ENCODE results near the gene SEMA5B. TPM values are rescaled to one million over a fixed set of nuclear protein-coding genes. Genes with fewer than 3 reads are reported as not detected.

SEMA5B gene
- total and polyA plus RNA-seq, 2 of the 4 experiments (the other 2 are of a cell fraction), result not detected

DNA sequence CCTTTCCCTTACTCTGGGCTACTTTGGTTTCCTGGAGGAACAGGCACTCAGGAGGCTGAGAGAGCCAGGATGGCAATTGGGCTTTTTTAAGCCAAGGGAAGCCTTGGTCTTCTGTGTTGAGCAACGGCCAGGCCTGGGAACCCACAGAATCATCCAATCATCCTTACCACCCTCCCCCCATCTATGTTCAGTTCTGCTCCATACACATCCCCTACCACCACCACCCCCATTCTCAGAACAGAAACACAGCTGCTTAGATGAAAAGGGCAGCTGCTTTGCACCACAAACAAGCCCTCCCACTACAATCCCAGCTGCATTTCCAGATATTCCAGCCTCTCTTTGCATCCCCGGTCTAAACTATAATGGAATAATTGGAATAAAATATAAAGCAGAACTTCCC, 21.0 kb downstream of the SEMA5B start:
- no peak overlapping the region for H4K5ac ChIP-seq (ENCODE audit: low read depth, low read length)
- H2BK120ac ChIP-seq (ENCODE audit: low read depth, low read length), result no peak overlapping the region
- H3K27ac ChIP-seq (ENCODE audit: insufficient read depth, low read length), result no peak overlapping the region
- in situ Hi-C loops (cut with MboI; ENCODE audit: low sequenced_read_pairs), result no loop called here
- H4K91ac ChIP-seq (ENCODE audit: insufficient read depth, low read depth, low read length), result no peak overlapping the region
- no peak overlapping the region for H3K56ac ChIP-seq (ENCODE audit: extremely low read depth, insufficient read depth, low read length)
- H3K4me3 ChIP-seq (ENCODE audit: insufficient read depth, low read depth, low read length), result no peak overlapping the region
- no peak overlapping the region for H2AK9ac ChIP-seq (replicated peaks; ENCODE audit: low read depth, low read length, poor library complexity)
- no peaks in the 10 kb centered on the region for H3K9me3 ChIP-seq (ENCODE audit: control insufficient read depth, insufficient read depth, low read length)
- no peak overlapping the region for H3K4me2 ChIP-seq (ENCODE audit: low read depth, low read length)
- no peak overlapping the region for H2BK5ac ChIP-seq (ENCODE audit: low read depth, low read length, poor library complexity, severe bottlenecking)
- no TSS peak for BruUV-seq (replicated peaks)
- H2AK5ac ChIP-seq (ENCODE audit: low read depth, low read length), result no peak overlapping the region
- ChIA-PET POLR2A (ENCODE audit: unreplicated experiment) (no interaction called here), CTCF (interaction anchor here (1.5 kb wide), 1 partner anchor 21 kb away, joined by 4 read pairs; the partner anchor contains the start of gene SEMA5B)
- H3K36me3 ChIP-seq (ENCODE audit: control insufficient read depth, insufficient read depth, low read length), result no peaks in the 10 kb centered on the region
- H3K18ac ChIP-seq (ENCODE audit: low read depth, low read length), result no peak overlapping the region
- no peak overlapping the region for H3K14ac ChIP-seq (replicated peaks; ENCODE audit: low read depth, low read length)
- no peak overlapping the region for H2BK20ac ChIP-seq (ENCODE audit: low read depth, low read length)
- no peaks in the 10 kb centered on the region; the same call in 1 of the 2 replicates for H4K20me1 ChIP-seq (ENCODE audit: insufficient read depth, low read length)
- no peak overlapping the region for H3K4ac ChIP-seq (ENCODE audit: low read depth, low read length)
- H3K9ac ChIP-seq (ENCODE audit: low read depth, low read length), result no peak overlapping the region
- 0% methylated on average over 1 of the region's 2 CpGs; no CpG with 5 or more reads in 1 of the 2 experiments for WGBS, 2 experiments (ENCODE audit: extremely low coverage in 2 of 2, insufficient read length in 1 of 2)
- TF ChIP-seq CHD1 (IDR thresholded peaks at IDR 0.05; ENCODE audit: low read depth, low read length) (no peak), RCOR1 (IDR thresholded peaks at IDR 0.05; ENCODE audit: insufficient replicate concordance, low read length) (no peak), MAZ (IDR thresholded peaks at IDR 0.05; ENCODE audit: borderline replicate concordance, low read depth, low read length) (no peak), POLR2A (IDR thresholded peaks at IDR 0.05; ENCODE audit: low read depth, low read length) (no peak), FOS (IDR thresholded peaks at IDR 0.05; ENCODE audit: low read depth, low read length) (no peak), CTCF (conservative IDR thresholded peaks at IDR 0.05; ENCODE audit: low read depth, low read length) (no peak), BHLHE40 (IDR thresholded peaks at IDR 0.05; ENCODE audit: low read depth, low read length) (no peak), CEBPB (IDR thresholded peaks at IDR 0.05; ENCODE audit: low read depth, low read length) (no peak), MAFK (IDR thresholded peaks at IDR 0.05; ENCODE audit: low read depth, low read length) (no peak), RAD21 (IDR thresholded peaks at IDR 0.05; ENCODE audit: low read length) (no peak), RFX5 (IDR thresholded peaks at IDR 0.05; ENCODE audit: low read depth, low read length) (no peak), MXI1 (IDR thresholded peaks at IDR 0.05; ENCODE audit: borderline replicate concordance, low read depth, low read length) (no peak), NFE2L2 (IDR thresholded peaks at IDR 0.05; ENCODE audit: low read depth, low read length) (no peak), SMC3 (IDR thresholded peaks at IDR 0.05; ENCODE audit: low read depth, low read length) (no peak)
- TF ChIP-seq, protein P1, sequence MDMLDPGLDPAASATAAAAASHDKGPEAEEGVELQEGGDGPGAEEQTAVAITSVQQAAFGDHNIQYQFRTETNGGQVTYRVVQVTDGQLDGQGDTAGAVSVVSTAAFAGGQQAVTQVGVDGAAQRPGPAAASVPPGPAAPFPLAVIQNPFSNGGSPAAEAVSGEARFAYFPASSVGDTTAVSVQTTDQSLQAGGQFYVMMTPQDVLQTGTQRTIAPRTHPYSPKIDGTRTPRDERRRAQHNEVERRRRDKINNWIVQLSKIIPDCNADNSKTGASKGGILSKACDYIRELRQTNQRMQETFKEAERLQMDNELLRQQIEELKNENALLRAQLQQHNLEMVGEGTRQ (IDR thresholded peaks at IDR 0.05; ENCODE audit: low read depth, low read length), result no peak
- TF ChIP-seq, protein P2, sequence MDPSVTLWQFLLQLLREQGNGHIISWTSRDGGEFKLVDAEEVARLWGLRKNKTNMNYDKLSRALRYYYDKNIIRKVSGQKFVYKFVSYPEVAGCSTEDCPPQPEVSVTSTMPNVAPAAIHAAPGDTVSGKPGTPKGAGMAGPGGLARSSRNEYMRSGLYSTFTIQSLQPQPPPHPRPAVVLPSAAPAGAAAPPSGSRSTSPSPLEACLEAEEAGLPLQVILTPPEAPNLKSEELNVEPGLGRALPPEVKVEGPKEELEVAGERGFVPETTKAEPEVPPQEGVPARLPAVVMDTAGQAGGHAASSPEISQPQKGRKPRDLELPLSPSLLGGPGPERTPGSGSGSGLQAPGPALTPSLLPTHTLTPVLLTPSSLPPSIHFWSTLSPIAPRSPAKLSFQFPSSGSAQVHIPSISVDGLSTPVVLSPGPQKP (IDR thresholded peaks at IDR 0.05; ENCODE audit: borderline replicate concordance, low read depth, low read length), result no peak
- H3K4me1 ChIP-seq (ENCODE audit: control insufficient read depth, insufficient read depth, low read length), result no peaks in the 10 kb centered on the region
- H3K9me1 ChIP-seq (ENCODE audit: insufficient read depth, low read length), result no peaks in the 10 kb centered on the region
- DNase-seq (no peak), ATAC-seq (ENCODE audit: low read depth) (no peak)
- H3K79me1 ChIP-seq (ENCODE audit: low read depth in 1 of 2, low read length in 2 of 2), result no peaks in the 10 kb centered on the region
- H4K8ac ChIP-seq (ENCODE audit: low read depth in 2 of 2, low read length in 2 of 2), result no peak overlapping the region
- dilution Hi-C loops (cut with HindIII; ENCODE audit: low sequenced_read_pairs, unreplicated experiment), result no loop called here
- H2BK15ac ChIP-seq (ENCODE audit: low read depth, low read length), result no peak overlapping the region
- H3K23ac ChIP-seq (ENCODE audit: low read depth, low read length), result no peak overlapping the region
- intact Hi-C loops (cut with micrococcal nuclease), result loop anchor here (5.0 kb wide), 1 partner anchor 54 kb away; no protein-coding TSS in a partner anchor
- H2AFZ ChIP-seq (replicated peaks; ENCODE audit: low read length, poor library complexity), result no peak overlapping the region
- peaks cover 69% of the 10 kb centered on the region for H3K27me3 ChIP-seq (ENCODE audit: control insufficient read depth, insufficient read depth, low read length)

All from IMR-90 (cell line).